ENCODE data around the gene GP1BA. TPM values are rescaled to one million over a fixed set of nuclear protein-coding genes. Genes with fewer than 3 reads are reported as not detected.
A peak's percentile ranks its signal among the peaks of the same experiment; 100 is the strongest.
"Not testable (repeated sequence)": the region's sequence is repeated elsewhere in the genome, so short reads cannot be mapped to it uniquely, and the experiment has no call there.

GP1BA gene
- total RNA-seq, 1 donor from 2014 or later = not detected

- no peak for DNase-seq (ENCODE audit: low spot score)
These were observed 30.3 kb upstream of the GP1BA start for GRCh38 chr17:4901648-4902344.

GRCh38 chr17:4902540-4902939, 29.5 kb upstream of the GP1BA start:
- no peak for DNase-seq (ENCODE audit: low spot score)

DNA sequence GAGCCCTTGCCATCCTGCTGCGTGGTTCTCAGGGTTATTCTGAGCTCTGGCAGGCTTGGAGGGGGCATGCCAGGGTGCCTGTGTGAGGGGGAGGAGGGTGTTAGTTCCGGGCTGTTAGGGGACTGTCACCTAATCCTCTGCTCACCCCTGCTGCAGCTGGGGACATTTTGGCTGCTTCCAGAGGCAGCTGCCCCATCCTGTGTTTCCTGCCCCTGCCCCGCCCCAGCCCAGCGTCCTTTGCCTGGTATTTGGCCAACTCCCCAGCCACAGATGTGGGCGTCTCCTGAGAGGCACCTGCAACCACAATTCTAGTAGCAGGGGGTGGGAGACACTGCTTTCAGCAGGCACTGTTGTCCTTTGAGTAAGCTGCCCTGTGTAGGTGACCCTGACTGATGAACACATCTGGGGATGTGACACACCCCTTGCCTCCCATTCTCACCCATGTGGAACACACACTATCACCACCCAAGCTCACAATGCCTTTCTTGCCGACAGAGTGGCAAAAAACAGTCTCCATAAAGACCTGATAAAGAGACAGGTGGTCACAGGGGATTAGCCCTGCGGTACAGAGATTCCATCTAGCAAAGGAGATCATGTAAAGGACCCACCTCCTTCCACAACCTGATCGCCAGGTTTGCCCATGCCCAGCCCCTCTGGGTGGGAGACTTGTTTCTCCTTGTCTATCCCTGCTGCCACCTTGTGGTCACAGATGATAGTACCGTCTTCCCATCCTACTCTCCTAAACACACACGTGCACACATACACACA, 28.8 kb upstream of the GP1BA start, which contains the start of gene CHRNE:
TSS of gene CHRNE (minus strand) at position 48 of the 768 bp plus-strand sequence. CDS start at position 13, 35 bp downstream.
- DNase-seq (ENCODE audit: low spot score) = peak; percentile 85

DNA sequence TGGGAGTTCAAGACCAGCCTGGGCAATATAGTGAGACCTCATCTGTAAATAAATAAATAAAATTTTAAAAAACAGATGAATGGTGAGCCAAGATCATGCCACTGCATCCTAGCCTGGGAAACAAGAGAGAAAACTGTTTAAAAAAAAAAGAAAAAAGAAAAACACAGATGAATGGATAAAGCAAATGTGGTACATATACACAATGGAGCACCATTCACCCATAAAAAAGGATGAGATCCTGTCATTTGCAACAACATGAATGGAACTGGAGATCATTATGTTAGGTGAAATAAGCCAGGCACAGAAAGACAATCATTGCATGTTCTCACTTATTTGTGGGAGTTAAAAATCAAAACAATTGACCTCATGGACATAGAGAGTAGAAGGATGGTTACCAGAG, 25.4 kb upstream of the GP1BA start:
- not testable (repeated sequence) for DNase-seq (ENCODE audit: low spot score)

DNA sequence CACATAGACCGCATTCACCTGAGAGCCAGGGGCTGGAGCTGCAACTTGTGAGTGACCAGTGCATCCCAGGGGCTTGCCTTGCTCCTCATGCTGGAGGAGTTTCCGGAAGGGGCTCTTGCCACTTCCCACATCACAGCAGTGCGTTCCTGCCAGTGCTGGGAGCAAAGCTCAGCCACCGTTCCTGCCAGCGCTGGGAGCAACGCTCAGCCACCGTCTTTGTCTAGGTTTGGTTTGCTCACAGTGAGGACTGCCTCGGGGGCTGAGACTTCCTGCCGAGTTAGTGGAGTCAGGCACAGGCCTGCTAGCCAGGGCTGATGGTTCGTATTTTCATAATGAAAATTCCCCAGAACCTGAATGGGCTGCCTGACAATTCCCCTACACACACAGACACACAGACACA, 23.8 kb upstream of the GP1BA start:
- no peak for DNase-seq (ENCODE audit: low spot score)

DNA sequence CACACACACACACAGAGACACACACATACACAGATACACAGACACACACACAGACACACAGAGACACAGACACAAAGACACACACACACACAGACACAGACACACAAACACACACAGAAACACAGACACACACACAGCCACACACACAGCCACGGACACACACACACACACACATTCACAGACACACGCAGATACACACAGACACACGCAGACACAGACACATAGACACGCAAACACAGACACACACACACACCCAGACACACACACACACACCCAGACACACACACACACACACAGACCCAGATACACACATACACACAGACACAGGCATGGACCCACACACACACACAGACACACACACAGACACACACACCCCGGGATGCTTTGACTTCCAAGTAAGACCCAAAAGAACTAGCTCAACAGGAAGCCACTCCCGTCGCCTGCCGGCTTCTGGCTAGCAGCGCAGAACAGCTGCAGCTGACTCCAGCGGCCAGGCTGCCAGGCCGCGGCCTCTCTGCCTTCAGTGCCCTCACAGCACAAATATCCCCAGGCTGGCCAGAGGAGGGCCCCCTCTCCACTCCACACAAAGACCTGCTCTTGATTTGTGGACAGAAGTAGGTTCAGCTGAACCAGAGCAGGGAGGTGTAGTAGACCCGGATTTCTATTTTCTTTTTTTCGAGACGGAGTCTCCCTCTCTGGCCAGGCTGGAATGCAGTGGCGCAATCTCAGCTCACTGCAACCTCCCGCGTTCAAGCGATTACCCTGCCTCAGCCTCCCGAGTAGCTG, 23.2 kb upstream of the GP1BA start:
- DNase-seq (ENCODE audit: low spot score) = peak; percentile 91

DNA sequence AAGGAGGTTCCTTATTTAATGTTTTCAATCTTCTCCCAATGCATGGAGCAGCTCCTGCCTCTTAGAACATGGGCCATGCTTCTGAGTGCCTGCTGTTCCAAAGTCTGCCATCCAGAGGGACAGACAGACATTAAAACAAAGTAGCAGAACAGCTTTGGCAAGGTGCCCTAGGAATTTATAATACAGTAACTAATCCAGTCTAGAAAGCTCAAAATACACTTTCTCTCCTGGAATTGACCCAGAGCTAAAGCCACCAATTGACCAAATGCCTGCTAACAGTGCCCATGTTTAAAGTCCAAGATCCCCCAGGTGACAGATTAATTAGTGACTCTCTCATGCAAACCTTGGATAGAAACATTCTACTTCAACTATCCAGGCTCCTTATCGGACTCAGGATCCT, 18.1 kb upstream of the GP1BA start:
- DNase-seq (ENCODE audit: low spot score) = no peak

DNA sequence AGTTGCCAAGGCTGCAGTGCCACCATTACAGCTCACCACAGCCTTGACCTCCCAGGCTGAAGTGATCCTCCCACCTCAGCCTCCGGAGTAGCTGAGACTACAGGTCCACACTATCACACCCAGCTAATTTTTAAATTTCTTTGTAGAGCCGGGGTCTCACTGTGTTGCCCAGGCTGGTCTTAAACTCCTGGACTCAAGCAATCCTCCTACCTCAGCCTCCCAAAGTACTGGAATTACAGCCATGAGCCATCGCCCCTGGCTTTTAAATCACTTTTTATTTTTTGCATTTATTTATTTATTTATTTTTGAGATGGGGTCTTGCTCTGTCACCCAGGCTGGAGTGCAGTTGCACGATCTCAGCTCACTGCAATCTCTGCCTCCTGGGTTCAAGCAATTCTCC, 17.5 kb upstream of the GP1BA start:
- DNase-seq (ENCODE audit: low spot score) = not testable (repeated sequence)

DNA sequence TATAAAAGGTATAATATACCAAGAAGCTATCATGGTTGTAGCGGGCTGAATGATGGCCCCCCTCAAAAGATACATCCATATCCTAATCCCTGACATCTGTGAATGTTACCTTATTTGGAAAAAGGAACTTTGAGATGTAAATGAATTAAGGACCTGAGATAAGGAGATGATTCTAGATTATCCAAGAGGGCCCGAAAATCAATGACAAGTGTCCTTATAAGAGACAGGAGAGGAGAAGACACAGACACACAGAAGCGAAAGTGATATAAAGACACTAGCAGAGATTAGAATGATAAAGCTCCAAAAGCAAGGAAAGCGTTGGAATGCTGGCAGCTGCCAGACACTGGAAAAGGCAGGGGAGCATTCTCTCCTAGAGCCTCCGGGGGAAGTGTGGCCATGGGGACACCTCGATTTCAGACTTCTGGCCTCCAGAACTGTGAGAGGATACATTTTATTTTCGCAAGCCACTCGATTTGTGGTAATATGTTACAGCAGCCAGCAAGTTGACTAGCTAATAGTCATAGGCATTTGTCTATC, 12.5 kb upstream of the GP1BA start:
- DNase-seq (ENCODE audit: low spot score) = no peak

- no peak for DNase-seq (ENCODE audit: low spot score)
These were observed 11.6 kb upstream of the GP1BA start for GRCh38 chr17:4920351-4921048.

- DNase-seq (ENCODE audit: low spot score) = no peak
These were observed 10.8 kb upstream of the GP1BA start for GRCh38 chr17:4921320-4921719.

- not testable (repeated sequence) for DNase-seq (ENCODE audit: low spot score)
These were observed 5.3 kb upstream of the GP1BA start for GRCh38 chr17:4926577-4927335.

DNA sequence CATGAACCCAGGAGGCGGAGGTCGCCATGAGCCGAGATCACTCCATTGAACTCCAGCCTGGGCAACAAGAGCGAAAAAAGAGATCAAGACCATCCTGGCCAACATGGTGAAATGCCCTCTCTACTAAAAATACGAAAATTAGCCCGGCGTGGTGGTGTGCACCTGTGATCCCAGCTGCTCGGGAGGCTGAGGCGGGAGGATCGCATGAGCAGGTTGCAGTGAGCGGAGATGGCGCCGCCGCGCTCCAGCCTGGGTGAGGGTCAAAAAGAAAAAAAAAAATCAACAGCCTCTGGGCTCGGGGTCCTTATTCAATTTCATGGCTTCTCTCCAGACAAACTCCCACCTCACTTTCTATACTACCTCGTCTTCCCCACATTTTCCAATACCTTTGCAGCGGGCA, 3.2 kb upstream of the GP1BA start:
- no peak for DNase-seq (ENCODE audit: low spot score)

DNA sequence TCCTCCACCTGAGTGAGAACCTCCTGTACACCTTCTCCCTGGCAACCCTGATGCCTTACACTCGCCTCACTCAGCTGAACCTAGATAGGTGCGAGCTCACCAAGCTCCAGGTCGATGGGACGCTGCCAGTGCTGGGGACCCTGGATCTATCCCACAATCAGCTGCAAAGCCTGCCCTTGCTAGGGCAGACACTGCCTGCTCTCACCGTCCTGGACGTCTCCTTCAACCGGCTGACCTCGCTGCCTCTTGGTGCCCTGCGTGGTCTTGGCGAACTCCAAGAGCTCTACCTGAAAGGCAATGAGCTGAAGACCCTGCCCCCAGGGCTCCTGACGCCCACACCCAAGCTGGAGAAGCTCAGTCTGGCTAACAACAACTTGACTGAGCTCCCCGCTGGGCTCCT, 679 bp downstream of the GP1BA start:
- DNase-seq (ENCODE audit: low spot score) = no peak

DNA sequence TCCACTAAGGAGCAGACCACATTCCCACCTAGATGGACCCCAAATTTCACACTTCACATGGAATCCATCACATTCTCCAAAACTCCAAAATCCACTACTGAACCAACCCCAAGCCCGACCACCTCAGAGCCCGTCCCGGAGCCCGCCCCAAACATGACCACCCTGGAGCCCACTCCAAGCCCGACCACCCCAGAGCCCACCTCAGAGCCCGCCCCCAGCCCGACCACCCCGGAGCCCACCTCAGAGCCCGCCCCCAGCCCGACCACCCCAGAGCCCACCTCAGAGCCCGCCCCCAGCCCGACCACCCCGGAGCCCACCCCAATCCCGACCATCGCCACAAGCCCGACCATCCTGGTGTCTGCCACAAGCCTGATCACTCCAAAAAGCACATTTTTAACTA, 1.6 kb downstream of the GP1BA start:
- DNase-seq (ENCODE audit: low spot score) = no peak

DNA sequence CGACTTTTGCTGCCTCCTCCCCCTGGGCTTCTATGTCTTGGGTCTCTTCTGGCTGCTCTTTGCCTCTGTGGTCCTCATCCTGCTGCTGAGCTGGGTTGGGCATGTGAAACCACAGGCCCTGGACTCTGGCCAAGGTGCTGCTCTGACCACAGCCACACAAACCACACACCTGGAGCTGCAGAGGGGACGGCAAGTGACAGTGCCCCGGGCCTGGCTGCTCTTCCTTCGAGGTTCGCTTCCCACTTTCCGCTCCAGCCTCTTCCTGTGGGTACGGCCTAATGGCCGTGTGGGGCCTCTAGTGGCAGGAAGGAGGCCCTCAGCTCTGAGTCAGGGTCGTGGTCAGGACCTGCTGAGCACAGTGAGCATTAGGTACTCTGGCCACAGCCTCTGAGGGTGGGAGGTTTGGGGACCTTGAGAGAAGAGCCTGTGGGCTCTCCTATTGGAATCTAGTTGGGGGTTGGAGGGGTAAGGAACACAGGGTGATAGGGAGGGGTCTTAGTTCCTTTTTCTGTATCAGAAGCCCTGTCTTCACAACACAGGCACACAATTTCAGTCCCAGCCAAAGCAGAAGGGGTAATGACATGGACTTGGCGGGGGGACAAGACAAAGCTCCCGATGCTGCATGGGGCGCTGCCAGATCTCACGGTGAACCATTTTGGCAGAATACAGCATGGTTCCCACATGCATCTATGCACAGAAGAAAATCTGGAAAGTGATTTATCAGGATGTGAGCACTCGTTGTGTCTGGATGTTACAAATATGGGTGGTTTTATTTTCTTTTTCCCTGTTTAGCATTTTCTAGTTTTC, 2.3 kb downstream of the GP1BA start:
- no peak for DNase-seq (ENCODE audit: low spot score)

DNA sequence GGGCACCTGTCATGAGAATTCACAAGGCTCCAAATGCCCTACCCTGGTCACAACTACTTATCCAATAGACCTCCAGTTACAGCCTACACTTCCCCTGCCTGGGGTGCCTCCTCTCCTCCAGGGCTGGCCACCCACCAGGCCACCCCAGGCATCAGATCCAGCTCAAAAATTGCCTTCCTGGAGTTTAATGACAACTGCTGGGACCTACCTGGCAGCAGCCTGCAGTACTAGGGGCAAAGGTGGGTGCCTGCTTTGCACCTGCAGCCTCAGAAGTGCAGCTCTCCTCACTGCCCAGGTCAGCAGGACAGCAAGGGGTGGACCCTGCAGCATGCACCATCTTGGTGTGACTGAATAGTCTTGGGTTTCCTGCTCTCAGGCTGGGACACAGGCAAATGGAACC, 3.6 kb downstream of the GP1BA start:
- no peak for DNase-seq (ENCODE audit: low spot score)

DNA sequence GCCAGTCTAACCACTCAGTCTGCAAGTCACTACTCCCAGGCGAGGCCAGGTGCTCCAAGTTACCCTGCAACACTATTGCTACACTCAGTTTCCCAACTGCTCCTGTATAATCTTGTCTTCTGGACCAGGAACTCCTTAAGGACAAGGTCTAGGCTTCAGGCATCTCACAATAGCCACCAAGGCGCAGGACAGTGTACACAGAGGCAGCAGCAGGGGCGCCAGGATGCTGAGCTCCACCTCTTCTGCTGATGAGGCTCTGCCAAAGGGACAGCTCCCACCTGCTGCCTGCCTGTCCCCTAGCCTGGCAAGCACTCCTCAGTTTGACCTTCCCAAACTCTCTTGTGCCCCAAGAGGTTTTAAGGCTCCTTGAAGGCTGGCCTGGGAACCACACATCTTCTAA, 4.4 kb downstream of the GP1BA start:
- DNase-seq (ENCODE audit: low spot score) = no peak

DNA sequence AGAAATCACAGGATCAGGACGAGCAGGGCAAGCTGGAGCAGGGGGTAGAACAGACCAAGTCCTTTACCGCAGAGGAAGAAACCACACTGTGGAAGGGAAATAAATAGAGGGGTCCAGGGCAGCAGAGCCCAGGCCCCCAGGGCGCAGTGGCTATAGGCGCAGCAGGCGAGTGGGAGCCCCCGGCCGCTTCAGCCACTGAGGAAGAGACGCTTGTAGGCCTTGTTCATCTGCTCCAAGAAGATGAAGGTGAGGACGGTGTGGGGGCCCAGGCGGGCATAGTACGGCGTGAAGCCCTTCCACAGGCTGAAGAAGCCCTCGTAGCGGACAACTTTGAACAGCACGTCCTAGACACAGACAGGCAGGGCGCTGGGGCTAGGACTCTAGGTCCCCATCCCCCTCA, 5.5 kb downstream of the GP1BA start:
- DNase-seq (ENCODE audit: low spot score) = no peak

DNA sequence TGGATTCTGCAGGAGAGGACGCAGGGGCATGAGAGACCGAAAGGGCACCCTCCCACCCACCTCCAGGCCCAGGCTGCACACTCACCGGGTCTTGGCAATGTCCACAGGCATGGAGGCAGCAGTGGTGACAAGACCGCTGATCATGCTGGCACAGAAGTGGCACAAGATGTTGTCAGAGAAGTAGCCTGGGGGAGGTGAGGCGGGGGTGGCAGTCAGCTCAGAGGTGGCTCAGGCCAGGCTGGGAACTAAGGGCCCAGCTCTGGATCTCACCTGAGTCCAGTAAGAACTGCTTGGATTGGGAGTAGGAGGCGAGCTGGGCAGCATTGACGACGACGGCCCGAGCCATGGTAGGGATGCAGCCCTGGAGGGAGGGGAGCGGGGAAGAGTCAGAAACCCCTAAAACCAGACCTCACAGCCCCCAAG, 6.0 kb downstream of the GP1BA start:
- DNase-seq (ENCODE audit: low spot score) = no peak

Measured in ureter (tissue), 1 donor.